Spleen (tissue), 11 donors: ENCODE results near the gene HOXB2. TPM values are rescaled to one million over a fixed set of nuclear protein-coding genes. Genes with fewer than 3 reads are reported as not detected.

ENCODE experiments used
- DNase-seq: peaks from one replicate; pipeline ENCODE4 v3.0.0-alpha.2; 2020
- H3K27ac ChIP-seq, 8 donors: fragments of 200-600 bp; sonication (generic) in 7 of 8; 1 replicate in 4 of 8; 2 replicates in 4 of 8; pipeline versions ENCODE4 v1.5.0 to v1.8.0; 2016 to 2021; ENCODE audit warnings: inconsistent platforms in 4 of 8, mild to moderate bottlenecking in 4 of 8, moderate library complexity in 1 of 8
- H3K27me3 ChIP-seq, 7 donors: fragments of 200-600 bp; sonication (generic) in 6 of 7; replicated peaks in 1 of 7; 1 replicate in 4 of 7; 2 replicates in 3 of 7; pipeline versions ENCODE4 v1.5.0 to v1.8.0; 2016 to 2021; ENCODE audit warnings: inconsistent platforms in 3 of 7, mild to moderate bottlenecking in 1 of 7
- H3K36me3 ChIP-seq, 6 donors: fragments of 200-600 bp; sonication (generic) in 5 of 6; 1 replicate in 4 of 6; 2 replicates in 2 of 6; pipeline versions ENCODE4 v1.5.0 to v1.8.0; 2016 to 2021; ENCODE audit warnings: inconsistent platforms in 2 of 6
- H3K4me1 ChIP-seq, 6 donors: fragments of 200-600 bp; sonication (generic) in 5 of 6; 1 replicate in 3 of 6; 2 replicates in 3 of 6; pipeline versions ENCODE4 v1.5.0 to v1.8.0; 2016 to 2021; ENCODE audit warnings: inconsistent platforms in 3 of 6
- H3K4me3 ChIP-seq, 8 donors: fragments of 200-600 bp; sonication (generic) in 7 of 8; 1 replicate in 4 of 8; 2 replicates in 4 of 8; pipeline versions ENCODE4 v1.5.0 to v1.8.0; 2016 to 2021; ENCODE audit warnings: inconsistent platforms in 4 of 8, mild to moderate bottlenecking in 4 of 8, moderate library complexity in 2 of 8
- H3K9me3 ChIP-seq, 8 donors: fragments of 200-600 bp; sonication (generic) in 7 of 8; 1 replicate in 4 of 8; 2 replicates in 4 of 8; pipeline versions ENCODE4 v1.5.0 to v1.8.0; 2016 to 2021; ENCODE audit warnings: inconsistent platforms in 4 of 8
- CTCF ChIP-seq, 11 experiments: fragments of 200-600 bp in 7 of 11; fragments of 450-650 bp in 4 of 11; sonication (generic) in 4 of 11; IDR thresholded peaks in 8 of 11; conservative IDR thresholded peaks in 3 of 11; 1 replicate in 7 of 11; 2 replicates in 4 of 11; pipeline versions ENCODE4 v1.4.0 to v1.8.0; 2016 to 2021; ENCODE audit warnings: antibody characterized with exemption in 11 of 11, inconsistent platforms in 4 of 11, mild to moderate bottlenecking in 1 of 11
- POLR2A ChIP-seq, 3 donors: fragments of 450-650 bp; IDR thresholded peaks; one replicate each; pipeline ENCODE4 v1.5.1; 2017; ENCODE audit warnings: antibody characterized with exemption in 3 of 3, mild to moderate bottlenecking in 1 of 3
- POLR2AphosphoS5 ChIP-seq, 3 donors: sonication (generic); formaldehyde crosslinking; IDR thresholded peaks; one replicate each; pipeline ENCODE4 v1.5.1; 2017; ENCODE audit warnings: antibody characterized with exemption in 3 of 3
- WGBS, 5 donors: extraction: QIAGEN DNeasy Blood & Tissue Kit in 3 of 5; methylation state at CpG; one replicate each; pipeline versions ENCODE4 v1.1.5 to v1.1.7; 2013 to 2018; 5-methylcytosine and 5-hydroxymethylcytosine counted together
- intact Hi-C: fragments of 100-400 bp; cut with DNase I; formaldehyde crosslinking; loops from one replicate; pipeline ENCODE4 v1.15.0; 2023; ENCODE audit warnings: low total_unique reads
- polyA plus RNA-seq, 3 donors: library from polyadenylated mRNA; stranded (reverse); fragments of 200-250 nt; gene quantifications; one replicate each; pipeline ENCODE4 v1.2.1, GENCODE V29; 2013
- total RNA-seq, 7 donors: library from RNA; depleted of rRNA in 3 of 7; stranded (reverse); fragments of >200 nt in 3 of 7; fragmentation: NEBNext Ultra II Directional in 4 of 7; extraction: Animal tissue kit (Norgen Biotek cat#: 25700) in 4 of 7; gene quantifications; one replicate each; pipeline versions ENCODE4 v1.1.0 to v1.2.1, GENCODE V29; 2016 to 2021
- donor health status: healthy with polysubstance abuse.
- donor health status: DM: no; HTN: no; CAD: no; lungs with moderate emphysema.
- donor health status: DM: no; HTN: no; CAD: no.
- donor health status: Bipolar disorder and iron deficiency.
- donor health status: healthy.
- donor health status: DM: no; HTN: no; CAD: no.
- donor health status: DM: yes; HTN: yes; CAD: no.

HOXB2 gene
- total and polyA plus RNA-seq, 10 donors = 5.9 to 21.9 (median 8.8) TPM

GRCh38 chr17:48530208-48530886 is 14.6 kb downstream of the HOXB2 start:
- no peaks in the 10 kb centered on the region for H3K9me3 ChIP-seq
- intact Hi-C loops = no loop called here
- no peaks in the 10 kb centered on the region for H3K36me3 ChIP-seq
- H3K4me3 ChIP-seq = no peak overlapping the region
- peaks cover 0 to 15% (median 8%) of the 10 kb centered on the region in 6 donors for H3K4me1 ChIP-seq
- DNase-seq = no peak
- TF ChIP-seq POLR2A (IDR thresholded peaks at IDR 0.05) (no peak), CTCF (IDR thresholded peaks at IDR 0.05 in 8 of 11, conservative IDR thresholded peaks at IDR 0.05 in 3 of 11) (no peak), POLR2AphosphoS5 (IDR thresholded peaks at IDR 0.05) (no peak)
- 85 to 95% (median 93%) methylated on average over 26 to 37 of the region's 37 CpGs for WGBS, 5 donors
- peaks cover 0 to 39% (median 24%) of the 10 kb centered on the region in 7 donors for H3K27me3 ChIP-seq
- H3K27ac ChIP-seq = no peak overlapping the region

- Histone ChIP-seq H3K9me3 (no peaks in the 10 kb centered on the region), H3K4me3 (no peak overlapping the region), H3K4me1 (peaks cover 0 to 15% (median 8%) of the 10 kb centered on the region in 6 donors), H3K27ac (no peak overlapping the region), H3K27me3 (peaks cover 0 to 45% (median 25%) of the 10 kb centered on the region in 7 donors), H3K36me3 (no peaks in the 10 kb centered on the region)
- DNase-seq = no peak
- intact Hi-C loops = no loop called here
- TF ChIP-seq CTCF (IDR thresholded peaks at IDR 0.05 in 8 of 11, conservative IDR thresholded peaks at IDR 0.05 in 3 of 11) (no peak), POLR2AphosphoS5 (IDR thresholded peaks at IDR 0.05) (no peak), POLR2A (IDR thresholded peaks at IDR 0.05) (no peak)
- 92 to 96% (median 95%) methylated on average over 11 of the region's 11 CpGs for WGBS, 5 donors
Measured at GRCh38 chr17:48529683-48530009, 15.3 kb downstream of the HOXB2 start.

GRCh38 chr17:48528936-48529682 is 15.8 kb downstream of the HOXB2 start:
- TF ChIP-seq POLR2AphosphoS5 (IDR thresholded peaks at IDR 0.05) (no peak), CTCF (IDR thresholded peaks at IDR 0.05 in 8 of 11, conservative IDR thresholded peaks at IDR 0.05 in 3 of 11) (no peak), POLR2A (IDR thresholded peaks at IDR 0.05) (no peak)
- no peak overlapping the region for H3K4me3 ChIP-seq
- intact Hi-C loops = no loop called here
- no peaks in the 10 kb centered on the region for H3K36me3 ChIP-seq
- H3K9me3 ChIP-seq = no peaks in the 10 kb centered on the region
- 86 to 97% (median 94%) methylated on average over 9 to 11 of the region's 11 CpGs for WGBS, 5 donors
- H3K4me1 ChIP-seq = peaks cover 0 to 15% (median 8%) of the 10 kb centered on the region in 6 donors
- DNase-seq = no peak
- peaks cover 0 to 51% (median 25%) of the 10 kb centered on the region in 7 donors for H3K27me3 ChIP-seq
- no peak overlapping the region for H3K27ac ChIP-seq
